IMR-90 (cell line): ENCODE results near the gene SERP2. TPM values are rescaled to one million over a fixed set of nuclear protein-coding genes. Genes with fewer than 3 reads are reported as not detected.

Experiments
- ATAC-seq: fragments of 200-7000 bp; cut with Tn5 transposase; 2 replicates; pipeline ENCODE4 v1.9.1; 2020; ENCODE audit warnings: low read depth, mild to moderate bottlenecking, moderate library complexity
- BruUV-seq: library from RNA; stranded (reverse); fragments of 400-500 nt; replicated peaks from 2 replicates; lab custom pipeline; 2021; lab: Mats Ljungman, UMichigan
- CTCF ChIA-PET: fragments of 300-600 bp; formaldehyde crosslinking; extraction: SDS; loops from one replicate; lab custom pipeline; 2021; ENCODE audit warnings: antibody characterized with exemption; lab: Yijun Ruan, JAX
- POLR2A ChIA-PET: fragments of 300-600 bp; sonication (Branson Sonifier 250); formaldehyde crosslinking; loops from one replicate; lab custom pipeline; 2022; ENCODE audit warnings: antibody characterized with exemption; ENCODE audit not compliant: unreplicated experiment; lab: Charles Lee
- DNase-seq: peaks from one replicate; pipeline ENCODE4 v3.0.0; 2013
- H2AFZ ChIP-seq: replicated peaks from 2 replicates; pipeline ENCODE3; 2013; ENCODE audit warnings: low read length, mild to moderate bottlenecking; ENCODE audit not compliant: poor library complexity
- H2AK5ac ChIP-seq: 2 replicates; pipeline ENCODE4 v1.6.1; 2013; ENCODE audit warnings: low read depth, low read length, inconsistent platforms
- H2AK9ac ChIP-seq: replicated peaks from 2 replicates; pipeline ENCODE3; 2013; ENCODE audit warnings: mild to moderate bottlenecking, low read depth, low read length, moderate library complexity; ENCODE audit not compliant: poor library complexity
- H2BK120ac ChIP-seq: 2 replicates; pipeline ENCODE4 v1.6.1; 2013; ENCODE audit warnings: low read depth, low read length, inconsistent platforms
- H2BK15ac ChIP-seq: 3 replicates; pipeline ENCODE4 v1.6.1; 2013; ENCODE audit warnings: low read depth, low read length, inconsistent platforms
- H2BK20ac ChIP-seq: 2 replicates; pipeline ENCODE4 v1.6.1; 2013; ENCODE audit warnings: low read depth, mild to moderate bottlenecking, inconsistent platforms, low read length, moderate library complexity
- H2BK5ac ChIP-seq: 2 replicates; pipeline ENCODE4 v1.6.1; 2013; ENCODE audit warnings: mild to moderate bottlenecking, low read depth, low read length, inconsistent platforms; ENCODE audit not compliant: poor library complexity, severe bottlenecking
- H3K14ac ChIP-seq: replicated peaks from 2 replicates; pipeline ENCODE4 v1.6.1; 2013; ENCODE audit warnings: low read depth, low read length, inconsistent platforms
- H3K18ac ChIP-seq: 2 replicates; pipeline ENCODE4 v1.6.1; 2013; ENCODE audit warnings: low read depth, low read length, control low read depth
- H3K23ac ChIP-seq: 2 replicates; pipeline ENCODE4 v1.6.1; 2013; ENCODE audit warnings: low read depth, low read length, inconsistent platforms
- H3K27ac ChIP-seq: 2 replicates; pipeline ENCODE4 v1.5.1; 2013; ENCODE audit warnings: mild to moderate bottlenecking, control low read depth, low read length; ENCODE audit not compliant: insufficient read depth
- H3K27me3 ChIP-seq: 2 replicates; pipeline ENCODE4 v1.6.1; 2013; ENCODE audit warnings: low read length; ENCODE audit not compliant: control insufficient read depth, insufficient read depth
- H3K36me3 ChIP-seq: 2 replicates; pipeline ENCODE4 v1.6.1; 2013; ENCODE audit warnings: low read length, mixed read lengths; ENCODE audit not compliant: control insufficient read depth, insufficient read depth
- H3K4ac ChIP-seq: 2 replicates; pipeline ENCODE4 v1.6.1; 2013; ENCODE audit warnings: low read depth, low read length, inconsistent platforms
- H3K4me1 ChIP-seq: 2 replicates; pipeline ENCODE4 v1.6.1; 2013; ENCODE audit warnings: low read length, mixed read lengths; ENCODE audit not compliant: control insufficient read depth, insufficient read depth
- H3K4me2 ChIP-seq: 2 replicates; pipeline ENCODE4 v1.6.1; 2013; ENCODE audit warnings: low read depth, mild to moderate bottlenecking, control low read depth, low read length, moderate library complexity
- H3K4me3 ChIP-seq: 2 replicates; pipeline ENCODE4 v1.5.1; 2013; ENCODE audit warnings: low read depth, mild to moderate bottlenecking, control low read depth, low read length, moderate library complexity; ENCODE audit not compliant: insufficient read depth
- H3K56ac ChIP-seq: 2 replicates; pipeline ENCODE4 v1.6.1; 2013; ENCODE audit warnings: low read length, inconsistent platforms; ENCODE audit not compliant: insufficient read depth; ENCODE audit errors: extremely low read depth
- H3K79me1 ChIP-seq, 2 experiments: 2 replicates each; pipeline ENCODE4 v1.6.1; 2013; ENCODE audit warnings: low read length in 2 of 2, inconsistent platforms in 1 of 2, low read depth in 1 of 2
- H3K9ac ChIP-seq: 2 replicates; pipeline ENCODE4 v1.6.1; 2013; ENCODE audit warnings: low read depth, low read length, control low read depth
- H3K9me1 ChIP-seq: 2 replicates; pipeline ENCODE4 v1.6.1; 2013; ENCODE audit warnings: low read length, inconsistent platforms; ENCODE audit not compliant: insufficient read depth
- H3K9me3 ChIP-seq: 2 replicates; pipeline ENCODE4 v1.6.1; 2013; ENCODE audit warnings: low read length; ENCODE audit not compliant: control insufficient read depth, insufficient read depth
- H4K20me1 ChIP-seq: 2 replicates; pipeline ENCODE4 v1.6.1; 2013; ENCODE audit warnings: low read length, inconsistent platforms; ENCODE audit not compliant: insufficient read depth
- H4K5ac ChIP-seq: 2 replicates; pipeline ENCODE4 v1.6.1; 2013; ENCODE audit warnings: mild to moderate bottlenecking, low read depth, low read length, control low read depth
- H4K8ac ChIP-seq, 2 experiments: 2 replicates each; pipeline ENCODE4 v1.6.1; 2013; ENCODE audit warnings: low read depth in 2 of 2, low read length in 2 of 2, control low read depth in 1 of 2, inconsistent platforms in 1 of 2
- H4K91ac ChIP-seq: 2 replicates; pipeline ENCODE4 v1.6.1; 2013; ENCODE audit warnings: low read depth, low read length, inconsistent platforms; ENCODE audit not compliant: insufficient read depth
- BHLHE40 ChIP-seq: fragments of 150-350 bp; IDR thresholded peaks from 2 replicates; pipeline ENCODE4 v1.6.1; 2016; ENCODE audit warnings: mild to moderate bottlenecking, low read depth, low read length
- CEBPB ChIP-seq: IDR thresholded peaks from 2 replicates; pipeline ENCODE4 v1.6.1; 2012; ENCODE audit warnings: low read depth, low read length, improper control_type of control experiment
- CHD1 ChIP-seq: IDR thresholded peaks from 2 replicates; pipeline ENCODE4 v1.6.1; 2012; ENCODE audit warnings: low read depth, low read length, improper control_type of control experiment
- FOS ChIP-seq: fragments of 150-350 bp; IDR thresholded peaks from 2 replicates; pipeline ENCODE4 v1.6.1; 2016; ENCODE audit warnings: low read depth, low read length
- MAFK ChIP-seq: IDR thresholded peaks from 2 replicates; pipeline ENCODE4 v1.6.1; 2012; ENCODE audit warnings: low read depth, low read length, improper control_type of control experiment
- MXI1 ChIP-seq: IDR thresholded peaks from 2 replicates; pipeline ENCODE4 v1.6.1; 2012; ENCODE audit warnings: low read depth, mild to moderate bottlenecking, low read length, moderate library complexity, borderline replicate concordance
- NFE2L2 ChIP-seq: fragments of 150-350 bp; IDR thresholded peaks from 2 replicates; pipeline ENCODE4 v1.6.1; 2016; ENCODE audit warnings: low read depth, mild to moderate bottlenecking, low read length
- POLR2A ChIP-seq: IDR thresholded peaks from 2 replicates; pipeline ENCODE4 v1.6.1; 2012; ENCODE audit warnings: mild to moderate bottlenecking, low read depth, low read length
- RAD21 ChIP-seq: IDR thresholded peaks from 2 replicates; pipeline ENCODE4 v1.6.1; 2012; ENCODE audit warnings: low read length, improper control_type of control experiment
- RCOR1 ChIP-seq: IDR thresholded peaks from 2 replicates; pipeline ENCODE4 v1.6.1; 2012; ENCODE audit warnings: mild to moderate bottlenecking, low read length, improper control_type of control experiment; ENCODE audit not compliant: insufficient replicate concordance
- SMC3 ChIP-seq: fragments of 150-350 bp; IDR thresholded peaks from 2 replicates; pipeline ENCODE4 v1.6.1; 2016; ENCODE audit warnings: low read depth, mild to moderate bottlenecking, antibody characterized with exemption, low read length, moderate library complexity
- WGBS, 2 experiments: methylation state at CpG; one replicate each; pipeline versions ENCODE4 v1.1.5 to v1.1.7; 2013; ENCODE audit warnings: missing lambda C conversion rate in 2 of 2; ENCODE audit not compliant: insufficient read length in 1 of 2; ENCODE audit errors: extremely low coverage in 2 of 2; 5-methylcytosine and 5-hydroxymethylcytosine counted together
- dilution Hi-C: fragments of 300-500 bp; cut with HindIII; formaldehyde crosslinking; loops from one replicate; pipeline ENCODE4 v1.14.3; 2018; ENCODE audit warnings: low sequenced_read_pairs; ENCODE audit not compliant: unreplicated experiment
- in situ Hi-C: fragments of 300-500 bp; cut with MboI; formaldehyde crosslinking; loops from 3 replicates; pipeline ENCODE4 v1.14.3; 2019; ENCODE audit warnings: low sequenced_read_pairs, inconsistent platforms, mixed read lengths
- intact Hi-C: fragments of 100-400 bp; cut with micrococcal nuclease; formaldehyde crosslinking; loops from 2 replicates; pipeline ENCODE4 v1.10.0; 2022
- polyA plus RNA-seq, 3 experiments: library from polyadenylated mRNA; depleted of rRNA; stranded (reverse); fragments of >200 nt; gene quantifications; 2 replicates each; pipeline ENCODE4 v1.2.3, GENCODE V29; 2012; ENCODE audit warnings: low replicate concordance in 1 of 3
- total RNA-seq: library from RNA; depleted of rRNA; stranded (reverse); fragments of >200 nt; gene quantifications from 2 replicates; pipeline ENCODE4 v1.2.3, GENCODE V29; 2012
- TF ChIP-seq, protein P1 (sequence below): fragments of 150-350 bp; IDR thresholded peaks from 2 replicates; pipeline ENCODE4 v1.6.1; 2017; ENCODE audit warnings: mild to moderate bottlenecking, antibody characterized with exemption, low read length, low read depth
- TF ChIP-seq, protein P2 (sequence below): conservative IDR thresholded peaks from 2 replicates; pipeline ENCODE4 v1.5.1; 2012; ENCODE audit warnings: mild to moderate bottlenecking, low read depth, low read length, improper control_type of control experiment
- TF ChIP-seq, protein P3 (sequence below): fragments of 150-350 bp; IDR thresholded peaks from 2 replicates; pipeline ENCODE4 v1.6.1; 2016; ENCODE audit warnings: low read depth, mild to moderate bottlenecking, low read length, moderate library complexity, borderline replicate concordance

The SERP2 gene
- total and polyA plus RNA-seq, 2 of the 4 experiments (the other 2 are of a cell fraction), result 0.54 to 1.4 TPM

DNA sequence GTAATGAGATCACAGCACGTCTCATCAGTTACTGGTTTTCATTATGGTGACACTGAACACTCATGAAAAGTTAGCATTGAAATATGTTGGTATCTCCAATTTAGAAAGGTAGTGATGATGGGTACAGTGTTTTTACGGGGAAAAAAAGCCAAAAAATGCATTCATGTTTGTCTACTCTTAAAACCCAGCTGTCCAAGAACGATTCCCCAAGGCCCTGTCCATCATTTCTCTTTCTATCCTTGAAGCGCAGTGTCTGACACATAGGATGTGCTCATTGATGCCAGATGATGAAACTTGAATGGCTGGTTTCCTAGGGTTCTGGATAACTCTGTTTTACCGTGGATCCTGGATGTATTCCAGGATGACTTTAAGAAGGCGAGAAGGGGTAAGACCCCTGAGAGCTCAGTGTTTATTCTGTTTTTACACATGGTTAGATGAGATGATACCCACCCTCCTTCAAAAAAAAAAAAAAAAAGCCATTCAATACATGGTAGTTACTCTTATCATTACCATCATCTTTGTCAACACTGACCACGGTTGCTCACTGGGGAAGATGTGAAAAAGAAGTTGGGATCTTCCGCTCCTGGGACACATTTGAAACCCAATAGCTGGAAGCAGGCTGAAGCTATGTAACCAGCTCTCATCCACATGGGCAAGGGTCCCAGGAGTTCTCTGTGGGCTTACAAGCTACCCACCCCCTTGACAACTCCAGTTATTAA lies 22.5 kb downstream of the SERP2 start:
- intact Hi-C loops, result no loop called here
- Histone ChIP-seq H3K14ac (no peak overlapping the region), H4K20me1 (no peaks in the 10 kb centered on the region), H3K56ac (no peak overlapping the region), H2BK20ac (no peak overlapping the region), H3K4ac (no peak overlapping the region), H3K4me2 (no peak overlapping the region), H3K4me1 (peaks cover 3% of the 10 kb centered on the region; the same call in 1 of the 2 replicates), H3K9me3 (no peaks in the 10 kb centered on the region), H3K79me1 (no peaks in the 10 kb centered on the region), H3K4me3 (no peak overlapping the region), H3K36me3 (no peaks in the 10 kb centered on the region), H3K9me1 (0 out of 2 replicates have a peak, but pooled peaks cover 2% of the 10 kb centered on the region), H2AK5ac (no peak overlapping the region), H2AFZ (no peak overlapping the region), H3K9ac (no peak overlapping the region), H2BK120ac (no peak overlapping the region), H2AK9ac (no peak overlapping the region), H2BK15ac (no peak overlapping the region), H4K8ac (no peak overlapping the region), H4K91ac (no peak overlapping the region), H2BK5ac (no peak overlapping the region), H4K5ac (no peak overlapping the region), H3K27me3 (peaks cover 7% of the 10 kb centered on the region), H3K23ac (no peak overlapping the region), H3K18ac (no peak overlapping the region), H3K27ac (no peak overlapping the region)
- TF ChIP-seq MAFK, result no peak
- no peak for TF ChIP-seq RCOR1
- TF ChIP-seq RAD21, result no peak
- TF ChIP-seq FOS, result no peak
- no peak for TF ChIP-seq CEBPB
- TF ChIP-seq, protein P1, sequence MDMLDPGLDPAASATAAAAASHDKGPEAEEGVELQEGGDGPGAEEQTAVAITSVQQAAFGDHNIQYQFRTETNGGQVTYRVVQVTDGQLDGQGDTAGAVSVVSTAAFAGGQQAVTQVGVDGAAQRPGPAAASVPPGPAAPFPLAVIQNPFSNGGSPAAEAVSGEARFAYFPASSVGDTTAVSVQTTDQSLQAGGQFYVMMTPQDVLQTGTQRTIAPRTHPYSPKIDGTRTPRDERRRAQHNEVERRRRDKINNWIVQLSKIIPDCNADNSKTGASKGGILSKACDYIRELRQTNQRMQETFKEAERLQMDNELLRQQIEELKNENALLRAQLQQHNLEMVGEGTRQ, result no peak
- no peak for TF ChIP-seq POLR2A
- TF ChIP-seq, protein P2, sequence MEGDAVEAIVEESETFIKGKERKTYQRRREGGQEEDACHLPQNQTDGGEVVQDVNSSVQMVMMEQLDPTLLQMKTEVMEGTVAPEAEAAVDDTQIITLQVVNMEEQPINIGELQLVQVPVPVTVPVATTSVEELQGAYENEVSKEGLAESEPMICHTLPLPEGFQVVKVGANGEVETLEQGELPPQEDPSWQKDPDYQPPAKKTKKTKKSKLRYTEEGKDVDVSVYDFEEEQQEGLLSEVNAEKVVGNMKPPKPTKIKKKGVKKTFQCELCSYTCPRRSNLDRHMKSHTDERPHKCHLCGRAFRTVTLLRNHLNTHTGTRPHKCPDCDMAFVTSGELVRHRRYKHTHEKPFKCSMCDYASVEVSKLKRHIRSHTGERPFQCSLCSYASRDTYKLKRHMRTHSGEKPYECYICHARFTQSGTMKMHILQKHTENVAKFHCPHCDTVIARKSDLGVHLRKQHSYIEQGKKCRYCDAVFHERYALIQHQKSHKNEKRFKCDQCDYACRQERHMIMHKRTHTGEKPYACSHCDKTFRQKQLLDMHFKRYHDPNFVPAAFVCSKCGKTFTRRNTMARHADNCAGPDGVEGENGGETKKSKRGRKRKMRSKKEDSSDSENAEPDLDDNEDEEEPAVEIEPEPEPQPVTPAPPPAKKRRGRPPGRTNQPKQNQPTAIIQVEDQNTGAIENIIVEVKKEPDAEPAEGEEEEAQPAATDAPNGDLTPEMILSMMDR, result no peak
- no peak for TF ChIP-seq SMC3
- TF ChIP-seq MXI1, result no peak
- TF ChIP-seq, protein P3, sequence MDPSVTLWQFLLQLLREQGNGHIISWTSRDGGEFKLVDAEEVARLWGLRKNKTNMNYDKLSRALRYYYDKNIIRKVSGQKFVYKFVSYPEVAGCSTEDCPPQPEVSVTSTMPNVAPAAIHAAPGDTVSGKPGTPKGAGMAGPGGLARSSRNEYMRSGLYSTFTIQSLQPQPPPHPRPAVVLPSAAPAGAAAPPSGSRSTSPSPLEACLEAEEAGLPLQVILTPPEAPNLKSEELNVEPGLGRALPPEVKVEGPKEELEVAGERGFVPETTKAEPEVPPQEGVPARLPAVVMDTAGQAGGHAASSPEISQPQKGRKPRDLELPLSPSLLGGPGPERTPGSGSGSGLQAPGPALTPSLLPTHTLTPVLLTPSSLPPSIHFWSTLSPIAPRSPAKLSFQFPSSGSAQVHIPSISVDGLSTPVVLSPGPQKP, result no peak
- no peak for TF ChIP-seq CHD1
- TF ChIP-seq NFE2L2, result no peak
- no peak for TF ChIP-seq BHLHE40
- no TSS peak for BruUV-seq
- POLR2A ChIA-PET, result no interaction called here
- CTCF ChIA-PET, result interaction anchor here (0.6 kb wide), 1 partner anchor 66 kb away, joined by 3 read pairs; no protein-coding TSS in a partner anchor
- WGBS, 2 experiments, result 83% methylated on average over 1 of the region's 8 CpGs; no CpG with 5 or more reads in 1 of the 2 experiments
- in situ Hi-C loops, result no loop called here
- DNase-seq (no peak), ATAC-seq (no peak)
- dilution Hi-C loops, result no loop called here
